Gastrocnemius medialis (tissue), 4 donors: Measurements from ENCODE around the gene ANO6.

Experiments used
- POLR2A ChIP-seq, 2 donors: fragments of 450-650 bp; IDR thresholded peaks; one replicate each; pipeline ENCODE4 v1.6.1; 2017; ENCODE audit warnings: antibody characterized with exemption in 2 of 2, mild to moderate bottlenecking in 2 of 2, moderate library complexity in 2 of 2
- TF ChIP-seq, protein P1 (sequence below), 5 experiments: fragments of 450-650 bp in 3 of 5; fragments of 200-600 bp in 2 of 5; sonication (generic) in 2 of 5; IDR thresholded peaks in 4 of 5; conservative IDR thresholded peaks in 1 of 5; 1 replicate in 4 of 5; 2 replicates in 1 of 5; pipeline ENCODE4 v1.5.1; 2016 to 2019; ENCODE audit warnings: antibody characterized with exemption in 5 of 5, mild to moderate bottlenecking in 3 of 5, moderate library complexity in 3 of 5

DNA sequence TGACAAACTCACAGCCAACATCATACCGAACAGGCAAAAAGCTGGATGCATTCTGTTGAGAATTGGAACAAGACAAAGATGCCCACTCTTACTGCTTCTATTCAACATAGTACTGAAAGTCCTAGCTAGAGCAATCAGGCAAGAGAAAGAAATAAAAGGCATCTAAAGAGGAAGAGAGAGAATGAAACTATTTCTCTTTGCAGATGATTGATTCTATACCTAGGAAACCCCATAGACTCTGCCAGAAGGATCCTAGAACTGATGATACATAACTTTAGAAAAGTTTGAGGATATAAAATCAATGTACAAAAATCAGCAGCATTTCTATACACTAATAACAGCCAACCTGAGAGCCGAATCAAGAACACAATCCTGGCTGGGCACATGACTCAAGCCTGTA is 6.1 kb upstream of the ANO6 start:
- no peak for TF ChIP-seq POLR2A (IDR thresholded peaks at IDR 0.05)
- TF ChIP-seq, protein P1, sequence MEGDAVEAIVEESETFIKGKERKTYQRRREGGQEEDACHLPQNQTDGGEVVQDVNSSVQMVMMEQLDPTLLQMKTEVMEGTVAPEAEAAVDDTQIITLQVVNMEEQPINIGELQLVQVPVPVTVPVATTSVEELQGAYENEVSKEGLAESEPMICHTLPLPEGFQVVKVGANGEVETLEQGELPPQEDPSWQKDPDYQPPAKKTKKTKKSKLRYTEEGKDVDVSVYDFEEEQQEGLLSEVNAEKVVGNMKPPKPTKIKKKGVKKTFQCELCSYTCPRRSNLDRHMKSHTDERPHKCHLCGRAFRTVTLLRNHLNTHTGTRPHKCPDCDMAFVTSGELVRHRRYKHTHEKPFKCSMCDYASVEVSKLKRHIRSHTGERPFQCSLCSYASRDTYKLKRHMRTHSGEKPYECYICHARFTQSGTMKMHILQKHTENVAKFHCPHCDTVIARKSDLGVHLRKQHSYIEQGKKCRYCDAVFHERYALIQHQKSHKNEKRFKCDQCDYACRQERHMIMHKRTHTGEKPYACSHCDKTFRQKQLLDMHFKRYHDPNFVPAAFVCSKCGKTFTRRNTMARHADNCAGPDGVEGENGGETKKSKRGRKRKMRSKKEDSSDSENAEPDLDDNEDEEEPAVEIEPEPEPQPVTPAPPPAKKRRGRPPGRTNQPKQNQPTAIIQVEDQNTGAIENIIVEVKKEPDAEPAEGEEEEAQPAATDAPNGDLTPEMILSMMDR (IDR thresholded peaks at IDR 0.05 in 4 of 5, conservative IDR thresholded peaks at IDR 0.05 in 1 of 5): no peak
